SH-SY5Y (cell line): Measurements from ENCODE around the gene TRIM71.

Source experiments
- GATA2 ChIP-seq: IDR thresholded peaks from 2 replicates; pipeline ENCODE4 v1.6.1; 2011; ENCODE audit warnings: mild to moderate bottlenecking, low read depth, low read length
- GATA3 ChIP-seq: IDR thresholded peaks from 2 replicates; pipeline ENCODE4 v1.6.1; 2011; ENCODE audit warnings: low read depth, mild to moderate bottlenecking, low read length, moderate library complexity

GRCh38 chr3:32888739-32889138 lies 70.9 kb downstream of the TRIM71 start:
- TF ChIP-seq GATA2 (no peak), GATA3 (no peak)
